ENCODE results near the gene CARD11. TPM values are rescaled to one million over a fixed set of nuclear protein-coding genes. Genes with fewer than 3 reads are reported as not detected.

The CARD11 gene
- 1.4 TPM for total RNA-seq

GRCh38 chr7:3043544-3044371 lies at the start of gene CARD11:
CARD11 (minus strand) TSS chr7:3043867; CDS start chr7:2958506, 85,361 bp downstream.
- DNase-seq: no peak

GRCh38 chr7:3092468-3092867 lies 48.8 kb upstream of the CARD11 start:
- DNase-seq: no peak

GRCh38 chr7:3091631-3092030 lies 48.0 kb upstream of the CARD11 start:
- DNase-seq: no peak

- no peak for DNase-seq
Measured at GRCh38 chr7:3089493-3089892, 45.8 kb upstream of the CARD11 start.

- no peak for DNase-seq
Measured at GRCh38 chr7:3087243-3087755, 43.6 kb upstream of the CARD11 start.

- DNase-seq: no peak
Measured at GRCh38 chr7:3083350-3083749, 39.7 kb upstream of the CARD11 start.

- DNase-seq: no peak
Measured at GRCh38 chr7:3082831-3083230, 39.2 kb upstream of the CARD11 start.

- no peak for DNase-seq
Measured at GRCh38 chr7:3082386-3082785, 38.7 kb upstream of the CARD11 start.

GRCh38 chr7:3080106-3080505 lies 36.4 kb upstream of the CARD11 start:
- DNase-seq: no peak

- DNase-seq: no peak
Measured at GRCh38 chr7:3078514-3078913, 34.8 kb upstream of the CARD11 start.

- DNase-seq: no peak
Measured at GRCh38 chr7:3076700-3077099, 33.0 kb upstream of the CARD11 start.

GRCh38 chr7:3076163-3076562 lies 32.5 kb upstream of the CARD11 start:
- no peak for DNase-seq

GRCh38 chr7:3075441-3075840 lies 31.8 kb upstream of the CARD11 start:
- DNase-seq: no peak

- no peak for DNase-seq
Measured at GRCh38 chr7:3074459-3074821, 30.8 kb upstream of the CARD11 start.

GRCh38 chr7:3073763-3074458 lies 30.2 kb upstream of the CARD11 start:
- DNase-seq: peak; percentile 15

GRCh38 chr7:3070908-3071307 lies 27.2 kb upstream of the CARD11 start:
- no peak for DNase-seq

- no peak for DNase-seq
Measured at GRCh38 chr7:3069771-3070449, 26.2 kb upstream of the CARD11 start.

GRCh38 chr7:3068530-3068929 lies 24.9 kb upstream of the CARD11 start:
- no peak for DNase-seq

- no peak for DNase-seq
Measured at GRCh38 chr7:3067606-3068380, 24.1 kb upstream of the CARD11 start.

- DNase-seq: no peak
Measured at GRCh38 chr7:3067193-3067592, 23.5 kb upstream of the CARD11 start.

GRCh38 chr7:3066506-3066905 lies 22.8 kb upstream of the CARD11 start:
- no peak for DNase-seq

GRCh38 chr7:3065724-3066143 lies 22.1 kb upstream of the CARD11 start:
- DNase-seq: peak; percentile 19

Data from tongue (tissue), 2 donors.